GM19455 (cell line): Measurements from ENCODE around the gene LCAT.
A peak's percentile ranks its signal among the peaks of the same experiment; 100 is the strongest.
"Not testable (repeated sequence)": the region's sequence is repeated elsewhere in the genome, so short reads cannot be mapped to it uniquely, and the experiment has no call there.

Experiments
- ATAC-seq: cut with Tn5 transposase; IDR thresholded peaks from one replicate; pipeline ENCODE4 v1.9.1; 2021; ENCODE audit not compliant: unreplicated experiment

LCAT gene

DNA sequence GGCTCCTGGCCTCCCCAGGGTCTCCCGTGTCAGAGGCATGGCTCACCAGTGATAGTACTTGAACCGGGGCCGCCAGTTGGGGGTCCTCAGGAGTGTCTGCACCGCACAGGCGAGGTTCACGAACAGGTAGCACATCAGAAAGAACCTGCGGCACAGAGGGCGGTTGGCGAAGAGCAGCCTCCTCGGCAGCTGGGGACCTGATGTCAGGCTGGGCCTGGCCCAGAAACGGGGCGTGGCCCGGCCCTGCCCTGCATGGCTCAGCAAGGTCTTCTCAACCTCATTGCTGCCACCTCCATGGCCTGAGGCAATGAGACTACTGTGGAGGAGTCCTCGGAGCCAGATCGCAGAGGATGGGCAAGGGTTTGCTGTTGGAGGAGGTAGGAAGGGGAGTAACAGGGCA lies 4.1 kb upstream of the LCAT start:
- no peak for ATAC-seq

GRCh38 chr16:67946966-67947558 lies 3.1 kb upstream of the LCAT start:
- ATAC-seq, result no peak

GRCh38 chr16:67946128-67946569 lies 2.2 kb upstream of the LCAT start:
- no peak for ATAC-seq

DNA sequence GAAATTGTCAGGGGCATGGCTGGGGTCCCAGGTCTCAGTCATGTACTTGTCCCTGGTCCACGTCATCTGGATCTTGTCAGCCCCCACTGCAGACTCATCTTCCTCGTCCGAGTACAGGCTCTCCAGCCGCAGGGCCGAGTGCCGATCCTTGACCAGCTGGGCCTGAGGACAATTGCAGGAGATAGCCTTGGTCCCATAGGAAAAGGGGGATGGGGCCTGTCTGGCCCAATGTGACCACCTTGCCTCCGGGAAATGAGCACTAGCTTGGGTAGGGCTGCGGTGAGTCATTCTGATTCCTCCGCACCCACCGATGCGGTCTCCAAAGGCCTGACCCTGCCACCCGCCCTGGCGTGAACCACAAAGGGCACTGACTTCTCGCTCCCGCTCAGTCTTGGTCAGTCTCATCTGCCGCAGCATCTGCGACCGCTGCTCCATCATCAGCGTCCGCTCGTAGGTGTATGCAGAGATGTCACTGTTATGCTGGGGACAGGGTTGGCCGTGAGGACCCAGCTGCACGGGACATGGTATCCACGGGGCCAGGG lies 1.5 kb upstream of the LCAT start:
- no peak for ATAC-seq

DNA sequence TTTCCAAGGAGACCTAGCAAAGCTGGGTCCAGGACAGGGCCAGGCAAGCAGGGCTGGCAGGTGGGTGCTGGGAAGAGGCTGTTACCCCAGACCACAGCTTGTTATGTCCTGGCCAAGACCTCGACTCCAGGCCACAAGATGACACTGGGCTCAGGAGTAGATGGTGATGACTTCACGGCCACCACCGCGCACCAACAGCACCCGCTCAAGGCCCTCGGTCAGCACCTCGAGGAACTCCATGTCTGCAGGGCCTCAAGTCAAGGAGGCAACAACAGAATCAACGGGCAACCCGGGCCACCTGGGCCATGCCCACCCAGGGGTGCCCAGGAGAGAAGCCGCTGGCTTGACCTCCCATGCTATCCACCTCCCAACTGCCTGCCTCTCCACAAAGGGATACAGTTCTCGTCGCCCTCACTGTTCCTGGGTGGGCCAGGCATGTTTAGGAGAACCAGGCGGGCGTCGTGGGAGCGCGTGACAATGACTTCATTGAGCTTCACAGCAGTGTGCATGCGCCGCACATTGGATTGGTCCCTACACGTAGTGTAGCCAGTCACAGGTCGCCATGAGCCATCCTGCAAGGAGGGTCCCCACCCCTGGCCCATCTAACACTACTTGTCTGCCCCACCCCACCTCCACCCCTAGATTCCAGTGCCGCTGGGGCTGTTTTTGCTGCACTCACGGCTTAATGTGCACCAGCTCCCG lies 921 bp upstream of the LCAT start:
- no peak for ATAC-seq

- ATAC-seq, result no peak
Measured at GRCh38 chr16:67943256-67943618, 683 bp downstream of the LCAT start.

GRCh38 chr16:67942510-67943255 lies 1.2 kb downstream of the LCAT start:
- ATAC-seq, result no peak

- ATAC-seq, result no peak
Measured at GRCh38 chr16:67942200-67942509, 1.8 kb downstream of the LCAT start.

DNA sequence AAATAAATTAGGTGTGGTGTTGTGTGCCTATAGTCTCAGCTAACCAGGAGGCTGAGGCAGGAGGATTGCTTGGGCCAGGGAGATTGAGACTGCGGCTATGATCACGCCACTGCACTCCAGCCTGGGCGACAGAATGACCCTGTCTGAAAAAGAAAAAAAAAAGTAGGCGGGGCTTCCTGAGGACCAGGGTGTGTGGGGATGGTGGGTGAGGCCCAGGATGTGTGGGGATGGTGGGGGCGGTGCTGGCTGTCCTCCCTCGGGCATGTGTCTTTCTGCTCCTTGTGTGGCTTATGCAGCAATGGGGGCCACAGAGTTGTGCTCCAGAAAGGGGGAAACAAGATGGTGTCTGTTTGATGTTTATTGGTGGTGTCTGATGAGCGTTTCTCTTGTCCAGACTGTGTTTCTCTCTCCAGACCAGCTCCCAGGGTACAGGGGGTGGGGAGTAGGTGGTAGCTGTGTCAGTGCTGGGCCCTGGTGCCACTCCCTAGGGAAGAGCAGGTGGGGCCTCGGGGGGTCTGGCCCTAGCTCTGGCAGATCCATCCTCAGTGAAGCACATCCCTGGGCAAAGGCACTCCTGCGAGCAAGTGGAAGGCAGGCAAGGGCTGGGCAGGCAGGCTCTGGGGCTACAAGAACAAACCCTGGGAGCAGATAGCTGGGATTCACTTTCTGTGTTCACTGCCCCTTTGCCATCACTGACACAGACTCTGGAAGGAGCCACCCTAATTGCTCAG lies 2.3 kb downstream of the LCAT start:
- no peak for ATAC-seq

DNA sequence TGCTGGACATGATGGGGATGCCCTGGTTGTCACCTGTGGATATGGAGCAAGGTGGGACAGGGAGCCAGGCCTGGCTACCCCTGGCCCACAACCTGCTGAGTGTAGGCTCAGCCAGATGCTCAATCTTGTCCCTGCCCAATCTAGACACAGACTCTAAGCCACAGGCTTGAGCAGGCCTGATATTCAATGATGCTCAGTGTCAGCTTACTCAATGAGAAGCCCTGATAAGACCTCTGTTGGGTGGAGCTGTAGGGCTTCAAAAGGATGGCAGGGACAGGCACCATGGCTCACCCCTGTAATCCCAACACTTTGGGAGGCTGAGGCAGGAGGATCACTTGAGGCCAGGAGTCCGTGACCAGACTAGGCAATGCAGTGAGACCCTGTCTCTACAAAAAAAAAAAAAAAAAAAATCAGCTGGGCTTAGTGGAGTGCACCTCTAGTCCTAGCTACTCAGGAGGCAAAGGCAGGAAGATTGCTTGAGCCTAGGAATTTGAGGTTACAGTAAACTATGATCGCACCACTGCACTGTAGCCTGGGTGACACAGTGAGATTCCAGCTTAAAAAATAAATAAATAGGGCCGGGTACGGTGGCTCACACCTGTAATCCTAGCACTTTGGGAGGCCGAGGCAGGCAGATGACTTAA lies 3.4 kb downstream of the LCAT start:
- no peak for ATAC-seq

- no peak for ATAC-seq
Measured at GRCh38 chr16:67939507-67940445, 4.1 kb downstream of the LCAT start.

GRCh38 chr16:67937713-67938112 lies 6.2 kb downstream of the LCAT start:
- ATAC-seq, result not testable (repeated sequence)

DNA sequence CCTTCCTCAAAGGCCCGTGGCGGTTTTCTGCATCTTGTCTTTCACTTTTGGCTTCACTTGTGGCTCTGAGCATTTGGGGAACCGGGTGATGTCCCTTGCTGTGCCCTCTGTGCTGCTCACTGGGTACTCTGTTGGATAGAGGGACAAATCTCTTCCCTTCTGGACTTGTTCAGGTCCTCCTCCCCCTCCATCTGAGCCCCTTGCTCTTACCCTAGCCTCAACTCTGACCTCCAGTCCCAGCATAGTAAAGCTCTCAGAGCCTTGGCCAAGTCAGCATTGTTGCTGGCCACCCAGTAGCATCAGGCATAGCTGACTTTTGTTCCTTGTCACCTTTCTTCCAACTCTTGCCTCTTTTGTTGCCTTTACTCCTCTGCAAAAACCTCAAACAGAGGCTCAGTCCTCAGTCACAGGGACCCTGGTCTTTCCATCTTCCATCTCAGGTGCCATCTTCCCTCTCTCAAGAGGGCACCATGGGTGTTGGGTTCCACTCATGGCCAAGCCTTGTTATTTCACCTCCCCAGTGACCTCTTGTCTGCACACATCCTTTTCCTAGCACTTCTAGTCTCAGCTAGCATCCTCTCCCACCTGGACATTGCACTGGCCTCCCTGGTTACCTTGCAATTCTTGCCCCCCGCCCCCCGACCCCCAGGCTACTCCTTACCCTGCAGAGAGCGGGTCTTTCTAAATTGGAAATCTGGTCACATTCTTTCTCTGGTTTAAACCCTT lies 6.9 kb downstream of the LCAT start:
- peak; percentile 56 for ATAC-seq

GRCh38 chr16:67936124-67936879 lies 7.6 kb downstream of the LCAT start, which contains the start of gene PSMB10:
Gene PSMB10 (minus strand): TSS chr16:67936850. CDS start chr16:67936749, 101 bp downstream.
- peak; percentile 4 for ATAC-seq

DNA sequence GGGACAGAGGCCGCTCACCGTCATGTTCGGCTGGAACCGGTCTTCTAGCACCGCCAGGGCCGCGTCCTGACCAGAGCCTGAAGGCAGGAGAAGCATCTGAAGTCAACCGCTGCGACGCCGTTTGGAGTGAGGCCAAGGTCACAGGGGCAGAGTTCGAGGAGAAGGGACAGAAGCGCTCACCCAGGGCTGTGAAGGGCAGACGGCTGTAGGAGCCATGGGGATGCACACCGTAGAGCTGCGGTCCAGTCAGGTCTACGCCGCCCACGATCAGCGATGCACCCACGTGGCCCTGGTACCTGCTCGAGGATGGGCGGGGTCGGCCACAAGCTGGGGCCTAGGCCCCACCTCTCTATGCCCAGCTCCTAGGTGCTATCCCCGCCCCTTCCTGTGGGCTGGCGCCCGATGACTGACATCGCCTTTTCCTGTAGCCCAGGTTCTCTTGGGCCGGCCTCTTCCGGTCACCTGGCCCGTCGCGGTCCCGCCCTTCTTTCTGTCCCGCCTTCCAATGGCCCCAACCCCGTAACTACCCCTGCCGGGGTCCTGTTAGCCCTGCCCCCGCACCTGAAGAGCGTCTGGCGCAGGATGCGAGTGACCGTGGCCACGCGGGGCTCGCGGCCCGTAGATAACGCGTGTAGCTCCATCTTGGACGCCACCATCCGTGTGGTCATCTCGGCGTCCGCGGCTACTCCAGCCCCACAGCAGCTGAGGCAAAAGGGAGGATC lies 8.4 kb downstream of the LCAT start:
- peak; percentile 84 for ATAC-seq

GRCh38 chr16:67935101-67935401 lies 8.9 kb downstream of the LCAT start:
- no peak for ATAC-seq

DNA sequence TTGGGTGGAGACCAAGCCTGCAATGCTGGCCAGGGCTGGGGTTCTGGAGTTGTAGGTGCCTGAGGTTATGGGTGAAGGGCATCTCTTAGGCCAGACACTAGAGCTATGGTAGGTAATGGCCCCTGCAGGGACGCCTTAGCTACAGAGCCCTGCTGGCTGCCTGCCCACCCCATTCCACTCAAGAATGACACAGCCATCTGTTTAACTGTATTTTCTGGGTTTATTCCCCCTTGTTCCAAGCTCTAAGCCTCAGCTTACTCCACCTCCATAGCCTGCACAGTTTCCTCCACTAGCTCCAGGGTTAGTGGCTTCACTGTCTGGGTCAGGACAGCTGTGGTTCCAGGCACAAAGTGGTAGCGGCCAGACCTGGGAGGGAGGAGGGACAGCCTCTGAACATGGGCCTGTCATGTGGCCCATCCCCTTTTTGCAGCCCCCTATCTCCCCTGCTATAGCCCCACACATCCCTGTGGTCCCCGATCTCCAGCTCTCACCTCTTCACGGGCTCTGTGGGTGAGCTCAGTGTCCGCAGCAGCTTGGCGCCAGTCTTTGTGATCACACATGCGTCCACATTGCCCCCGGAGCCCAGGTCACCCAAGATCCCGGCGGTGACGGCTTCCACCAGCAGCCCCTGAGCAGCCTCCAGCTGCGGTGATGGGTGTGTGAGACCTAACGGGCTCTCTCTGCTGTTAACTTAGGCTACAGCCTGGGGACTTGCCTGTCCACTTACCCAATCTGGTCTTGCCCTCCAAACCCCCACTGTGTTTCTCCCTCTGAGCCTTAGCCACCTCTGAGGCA lies 9.4 kb downstream of the LCAT start:
- no peak for ATAC-seq
